OCI-LY7 (cell line): ENCODE results near the gene ENAH. TPM values are rescaled to one million over a fixed set of nuclear protein-coding genes. Genes with fewer than 3 reads are reported as not detected.

Experiments
- BruUV-seq: library from RNA; stranded (reverse); fragments of 400-500 nt; replicated peaks from 2 replicates; lab custom pipeline; 2021; lab: Mats Ljungman, UMichigan
- CTCF ChIA-PET: fragments of 300-600 bp; sonication (Branson Sonifier 250); formaldehyde crosslinking; loops from one replicate; lab custom pipeline; 2022; ENCODE audit warnings: antibody characterized with exemption; ENCODE audit not compliant: unreplicated experiment; lab: Charles Lee
- POLR2A ChIA-PET: fragments of 300-600 bp; sonication (Branson Sonifier 250); formaldehyde crosslinking; loops from one replicate; lab custom pipeline; 2022; ENCODE audit warnings: antibody characterized with exemption; lab: Charles Lee
- DNase-seq: peaks from one replicate; pipeline ENCODE4 v3.0.0-alpha.2; 2015; ENCODE audit warnings: low spot score
- H2AFZ ChIP-seq: fragments of 200-600 bp; sonication (generic), shearing (Covaris generic); 2 replicates; pipeline ENCODE4 v1.6.1; 2014; ENCODE audit warnings: mild to moderate bottlenecking, antibody characterized with exemption, low read length, moderate library complexity
- H3K27ac ChIP-seq: fragments of 200-600 bp; sonication (generic); 2 replicates; pipeline ENCODE4 v1.5.1; 2014; ENCODE audit warnings: mixed run types, low read depth, mild to moderate bottlenecking, moderate library complexity, low read length, inconsistent platforms; ENCODE audit not compliant: poor library complexity, severe bottlenecking
- H3K36me3 ChIP-seq: fragments of 200-600 bp; sonication (generic); 2 replicates; pipeline ENCODE4 v1.6.1; 2014; ENCODE audit warnings: mild to moderate bottlenecking, antibody characterized with exemption, low read length, moderate library complexity, mixed read lengths; ENCODE audit not compliant: insufficient read depth
- H3K4me1 ChIP-seq: fragments of 200-600 bp; sonication (generic); 2 replicates; pipeline ENCODE4 v1.5.1; 2014; ENCODE audit warnings: mild to moderate bottlenecking, low read length; ENCODE audit not compliant: insufficient read depth, poor library complexity, severe bottlenecking
- H3K4me2 ChIP-seq: fragments of 200-600 bp; sonication (generic); 2 replicates; pipeline ENCODE4 v1.6.1; 2014; ENCODE audit warnings: mild to moderate bottlenecking, low read length
- H3K4me3 ChIP-seq: fragments of 200-600 bp; sonication (generic); 2 replicates; pipeline ENCODE4 v1.5.1; 2014; ENCODE audit warnings: mild to moderate bottlenecking, low read depth, low read length; ENCODE audit not compliant: poor library complexity, severe bottlenecking
- H3K79me2 ChIP-seq: fragments of 200-600 bp; sonication (generic); 2 replicates; pipeline ENCODE4 v1.6.1; 2016; ENCODE audit warnings: low read depth, mild to moderate bottlenecking, low read length, moderate library complexity, mixed read lengths; ENCODE audit not compliant: insufficient read depth
- H3K9me2 ChIP-seq: fragments of 200-600 bp; sonication (generic); 2 replicates; pipeline ENCODE4 v1.6.1; 2016; ENCODE audit warnings: mild to moderate bottlenecking, low read length, mixed read lengths; ENCODE audit not compliant: insufficient read depth
- H3K9me3 ChIP-seq: fragments of 200-600 bp; sonication (generic); 2 replicates; pipeline ENCODE4 v1.6.1; 2014; ENCODE audit warnings: mild to moderate bottlenecking, mixed run types, low read length, mixed read lengths
- H4K20me1 ChIP-seq: fragments of 200-600 bp; sonication (generic); 2 replicates; pipeline ENCODE4 v1.6.1; 2014; ENCODE audit warnings: mild to moderate bottlenecking, antibody characterized with exemption, low read length, moderate library complexity, mixed read lengths; ENCODE audit not compliant: insufficient read depth
- CTCF ChIP-seq: fragments of 200-600 bp; sonication (generic); conservative IDR thresholded peaks from 2 replicates; pipeline ENCODE4 v1.5.1; 2014; ENCODE audit warnings: mild to moderate bottlenecking, antibody characterized with exemption, low read length, moderate library complexity, mixed read lengths
- EZH2phosphoT487 ChIP-seq: fragments of 200-600 bp; sonication (generic); IDR thresholded peaks from 2 replicates; pipeline ENCODE4 v1.6.1; 2018; ENCODE audit warnings: low read depth, borderline replicate concordance, mild to moderate bottlenecking, mixed run types, antibody characterized with exemption, low read length, moderate library complexity, mixed read lengths
- intact Hi-C: fragments of 100-400 bp; cut with micrococcal nuclease; formaldehyde crosslinking; loops from one replicate; pipeline ENCODE4 v1.10.0; 2022; ENCODE audit not compliant: unreplicated experiment
- total RNA-seq, 2 experiments: library from RNA; depleted of rRNA in 1 of 2; stranded (reverse); fragments of >200 nt in 1 of 2; shearing (Covaris generic) in 1 of 2; gene quantifications; 2 replicates each; pipeline ENCODE4 v1.2.3, GENCODE V29; 2014 to 2022

ENAH gene
- total RNA-seq, 2 experiments from 2014 or later: 4.6 to 18.1 TPM

GRCh38 chr1:225437710-225438437 is 215.0 kb downstream of the ENAH start:
- Histone ChIP-seq H4K20me1 (no peaks in the 10 kb centered on the region), H3K79me2 (no peaks in the 10 kb centered on the region), H3K4me1 (peaks cover 91% of the 10 kb centered on the region), H3K9me2 (no peaks in the 10 kb centered on the region), H3K4me2 (0 out of 2 replicates have a peak overlapping the region, but pooled peaks have one; percentile 74), H3K27ac (peak overlapping the region; percentile 94), H2AFZ (no peak overlapping the region; the same call in 1 of the 2 replicates), H3K9me3 (no peaks in the 10 kb centered on the region), H3K36me3 (no peaks in the 10 kb centered on the region), H3K4me3 (no peak overlapping the region)
- intact Hi-C loops: loop anchor here (2.0 kb wide), 1 partner anchor 119 kb away; no protein-coding TSS in a partner anchor
- TF ChIP-seq EZH2phosphoT487: no peak
- peak; percentile 81 for TF ChIP-seq CTCF
- no TSS peak for BruUV-seq
- ChIA-PET POLR2A (interaction anchor here (9.5 kb wide), 1 partner anchor 9 kb away, joined by 242 read pairs; the partner anchor contains the start of gene LBR), CTCF (no interaction called here)
- DNase-seq: no peak

Other genes starting within 250 kb of the ENAH start
- 110 and 117 TPM in 2 replicates for gene LBR, start 225.1 kb downstream of the ENAH start, total RNA-seq (2014; rRNA removed; shearing (Covaris generic))
- gene LBR, start 225.1 kb downstream of the ENAH start, total RNA-seq (2022): 288 and 297 TPM in 2 replicates
- gene SRP9, start 124.7 kb upstream of the ENAH start, total RNA-seq (2014; rRNA removed; shearing (Covaris generic)): 182 and 221 TPM in 2 replicates
- 302 and 306 TPM in 2 replicates for gene SRP9, start 124.7 kb upstream of the ENAH start, total RNA-seq (2022)
- 0.41 and 0.44 TPM in 2 replicates for gene EPHX1, start 157.0 kb upstream of the ENAH start, total RNA-seq (2014; rRNA removed; shearing (Covaris generic))
- 0.89 and 1.3 TPM in 2 replicates for gene EPHX1, start 157.0 kb upstream of the ENAH start, total RNA-seq (2022)
- 20.9 and 21.0 TPM in 2 replicates for gene TMEM63A, start 229.3 kb upstream of the ENAH start, total RNA-seq (2014; rRNA removed; shearing (Covaris generic))
- gene TMEM63A, start 229.3 kb upstream of the ENAH start, total RNA-seq (2022): 46.5 and 53.3 TPM in 2 replicates
- 0.09 TPM in 1 of 2 replicates, not detected in the other for gene LEFTY1, start 236.0 kb upstream of the ENAH start, total RNA-seq (2014; rRNA removed; shearing (Covaris generic))
- gene LEFTY1, start 236.0 kb upstream of the ENAH start, total RNA-seq (2022): 0.44 and 1.0 TPM in 2 replicates